ENCODE measurements around the gene RYR2.

- TF ChIP-seq EZH2phosphoT487 (IDR thresholded peaks at IDR 0.05; ENCODE audit: low read depth), result no peak
- no peak for TF ChIP-seq CTCF (IDR thresholded peaks at IDR 0.05; ENCODE audit: low read depth, low read length)
Measured at GRCh38 chr1:237211540-237211939, 169.6 kb downstream of the RYR2 start.

Data from OCI-LY3 (cell line).